ENCODE results near the gene RPS29. TPM values are rescaled to one million over a fixed set of nuclear protein-coding genes. Genes with fewer than 3 reads are reported as not detected.

RPS29 gene
- total and polyA plus RNA-seq, 2 of the 13 experiments (the other 11 are each of a cell fraction or from before 2014, with no cell fraction given) = 4,303 to 8,215 TPM

GRCh38 chr14:49545716-49546115, 40.5 kb downstream of the RPS29 start:
- no peaks in the 10 kb centered on the region for H4K20me1 ChIP-seq (ENCODE audit: insufficient read depth, low read length)
- intact Hi-C loops (cut with micrococcal nuclease; ENCODE audit: unreplicated experiment) (no loop called here), in situ Hi-C loops (cut with HindIII; ENCODE audit: extremely low pct_ligation_motif_present, low pct_unique_long_range_greater_than_20kb) (no loop called here)
- no peaks in the 10 kb centered on the region for H3K79me2 ChIP-seq (ENCODE audit: insufficient read depth, low read length)
- CTCF ChIA-PET (ENCODE audit: low intra/inter-chr PET ratio, low total read pairs) = no interaction called here
- H3K27ac ChIP-seq (ENCODE audit: extremely low read length, insufficient read depth, low read length) = no peak overlapping the region
- DNase-seq (ENCODE audit: low spot score) (no peak), FAIRE-seq (no peak), ATAC-seq (no peak)
- no peak overlapping the region for H2AFZ ChIP-seq (ENCODE audit: low read length)
- H3K4me1 ChIP-seq (ENCODE audit: insufficient read depth, low read length) = peaks cover 13% of the 10 kb centered on the region
- WGBS (ENCODE audit: low lambda C conversion rate) = 29% methylated on average over 3 of the region's 3 CpGs
- no peak overlapping the region for H3K4me3 ChIP-seq (replicated peaks in 1 of 3; ENCODE audit: insufficient read depth in 1 of 3, low read depth in 2 of 3, low read length in 3 of 3)
- POLR2A ChIA-PET = no interaction called here
- peaks cover 12% of the 10 kb centered on the region; the same call in 1 of the 2 replicates for H3K9me3 ChIP-seq (ENCODE audit: low read length)
- H3K9ac ChIP-seq (ENCODE audit: insufficient read depth, low read depth, low read length) = no peak overlapping the region
- H3K4me2 ChIP-seq (ENCODE audit: low read depth, low read length) = no peak overlapping the region
- H3K36me3 ChIP-seq (replicated peaks in 1 of 2; ENCODE audit: control insufficient read depth in 1 of 2, insufficient read depth in 2 of 2, low read length in 2 of 2) = no peaks in the 10 kb centered on the region
- no TSS peak for BruUV-seq (replicated peaks)
- no peaks in the 10 kb centered on the region; a peak in 1 of 5 replicates for H3K27me3 ChIP-seq (ENCODE audit: control insufficient read depth in 1 of 2, insufficient read depth in 2 of 2, low read length in 2 of 2)
- TF ChIP-seq ZNF33A (CRISPR knock-in tag; IDR thresholded peaks at IDR 0.05; ENCODE audit: borderline replicate concordance) = no peak
- TF ChIP-seq ZMAT3 (CRISPR knock-in tag; conservative IDR thresholded peaks at IDR 0.05) = no peak
- no peak for TF ChIP-seq MLX (CRISPR knock-in tag; IDR thresholded peaks at IDR 0.05)
- no peak for TF ChIP-seq ZNF646 (CRISPR knock-in tag; IDR thresholded peaks at IDR 0.05)
- no peak for TF ChIP-seq ZNF563 (CRISPR knock-in tag; IDR thresholded peaks at IDR 0.05)
- no peak for TF ChIP-seq MXI1 (IDR thresholded peaks at IDR 0.05; ENCODE audit: borderline replicate concordance, low read depth, low read length)
- no peak for TF ChIP-seq ZFX (CRISPR knock-in tag; IDR thresholded peaks at IDR 0.05; ENCODE audit: low read depth)
- no peak for TF ChIP-seq DNMT1 (CRISPR knock-in tag; IDR thresholded peaks at IDR 0.05)
- no peak for TF ChIP-seq PHF21A (CRISPR knock-in tag; IDR thresholded peaks at IDR 0.05)
- TF ChIP-seq POGZ (CRISPR knock-in tag; IDR thresholded peaks at IDR 0.05) = no peak
- no peak for TF ChIP-seq ZNF280D (CRISPR knock-in tag; IDR thresholded peaks at IDR 0.05)
- no peak for TF ChIP-seq ZNF430 (CRISPR knock-in tag; IDR thresholded peaks at IDR 0.05)
- no peak for TF ChIP-seq THAP7 (CRISPR knock-in tag; IDR thresholded peaks at IDR 0.05)
